ENCODE measurements around the gene PROS1.

DNA sequence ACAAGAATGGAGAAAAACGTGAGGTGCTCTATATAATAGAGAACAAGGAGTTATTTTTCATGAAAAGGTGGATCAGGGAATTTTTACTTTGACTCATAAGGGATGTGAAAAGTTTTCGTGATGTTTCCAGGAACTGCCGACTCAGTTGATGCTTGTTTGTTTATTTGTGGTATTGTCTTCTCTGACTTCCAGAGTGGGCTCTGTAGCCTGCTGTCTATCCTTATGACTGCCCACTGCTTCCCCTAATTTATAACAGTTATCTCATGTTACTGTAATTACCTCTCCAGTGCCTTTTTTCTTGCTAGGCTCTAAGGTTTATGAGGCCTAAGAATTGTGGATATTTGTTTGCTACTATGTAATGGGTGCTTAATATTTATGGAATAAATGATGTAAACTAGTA, 18.5 kb upstream of the PROS1 start:
- TF ChIP-seq TAF1 (IDR thresholded peaks at IDR 0.05; ENCODE audit: borderline replicate concordance, low read depth, low read length) (no peak), POLR2A (IDR thresholded peaks at IDR 0.05; ENCODE audit: low read depth, low read length) (no peak), POLR2AphosphoS5 (IDR thresholded peaks at IDR 0.05; ENCODE audit: low read depth, low read length) (no peak)
